OCI-LY3 (cell line): ENCODE data around the gene ADRA2B.

Experiments
- H2AFZ ChIP-seq: fragments of 200-600, 300-600 bp; shearing (Covaris generic); 2 replicates; pipeline ENCODE4 v1.6.0; 2014; ENCODE audit warnings: antibody characterized with exemption, low read depth, low read length
- H3K27ac ChIP-seq: fragments of 200-600, 300-600 bp; sonication (generic); 2 replicates; pipeline ENCODE4 v1.5.1; 2014; ENCODE audit warnings: mild to moderate bottlenecking, low read length, moderate library complexity, mixed read lengths
- H3K27me3 ChIP-seq: fragments of 200-600, 300-600 bp; sonication (generic); 2 replicates; pipeline ENCODE4 v1.6.1; 2014; ENCODE audit warnings: low read depth, low read length, mixed read lengths
- H3K36me3 ChIP-seq: fragments of 200-600, 300-600 bp; sonication (generic); replicated peaks from 2 replicates; pipeline ENCODE3; 2014; ENCODE audit warnings: low read depth, low read length, mixed read lengths
- H3K4me1 ChIP-seq: fragments of 300-600, 200-600 bp; sonication (generic); 2 replicates; pipeline ENCODE4 v1.6.1; 2014; ENCODE audit warnings: low read length, mixed read lengths
- H3K4me2 ChIP-seq: fragments of 200-600, 300-600 bp; sonication (generic); 2 replicates; pipeline ENCODE4 v1.6.1; 2014; ENCODE audit warnings: low read length, mixed read lengths
- H3K4me3 ChIP-seq: fragments of 300-600, 200-600 bp; sonication (generic); 2 replicates; pipeline ENCODE4 v1.5.1; 2014; ENCODE audit warnings: antibody characterized with exemption, mild to moderate bottlenecking, low read length, moderate library complexity
- H3K79me2 ChIP-seq: fragments of 300-600, 200-600 bp; shearing (Covaris generic); 2 replicates; pipeline ENCODE4 v1.6.1; 2014; ENCODE audit warnings: mild to moderate bottlenecking, low read length, mixed read lengths
- H3K9ac ChIP-seq: fragments of 300-600, 200-600 bp; shearing (Covaris generic); 2 replicates; pipeline ENCODE4 v1.6.0; 2014; ENCODE audit warnings: mild to moderate bottlenecking, low read length, moderate library complexity
- H3K9me3 ChIP-seq: fragments of 200-600, 300-600 bp; shearing (Covaris generic); 2 replicates; pipeline ENCODE4 v1.6.1; 2014; ENCODE audit warnings: low read length, mixed read lengths; ENCODE audit not compliant: insufficient read depth
- H4K20me1 ChIP-seq: fragments of 200-600, 300-600 bp; sonication (generic); 2 replicates; pipeline ENCODE4 v1.6.1; 2016; ENCODE audit warnings: low read length, mixed read lengths; ENCODE audit not compliant: insufficient read depth
- EZH2phosphoT487 ChIP-seq: fragments of 200-600 bp; shearing (Covaris generic); IDR thresholded peaks from 2 replicates; pipeline ENCODE4 v1.6.1; 2018; ENCODE audit warnings: antibody characterized with exemption, mixed run types, low read depth
- TF ChIP-seq, protein P1 (sequence below): fragments of 200-600, 300-600 bp; sonication (generic); IDR thresholded peaks from 2 replicates; pipeline ENCODE4 v1.5.1; 2014; ENCODE audit warnings: antibody characterized with exemption, low read length, low read depth

Gene ADRA2B

DNA sequence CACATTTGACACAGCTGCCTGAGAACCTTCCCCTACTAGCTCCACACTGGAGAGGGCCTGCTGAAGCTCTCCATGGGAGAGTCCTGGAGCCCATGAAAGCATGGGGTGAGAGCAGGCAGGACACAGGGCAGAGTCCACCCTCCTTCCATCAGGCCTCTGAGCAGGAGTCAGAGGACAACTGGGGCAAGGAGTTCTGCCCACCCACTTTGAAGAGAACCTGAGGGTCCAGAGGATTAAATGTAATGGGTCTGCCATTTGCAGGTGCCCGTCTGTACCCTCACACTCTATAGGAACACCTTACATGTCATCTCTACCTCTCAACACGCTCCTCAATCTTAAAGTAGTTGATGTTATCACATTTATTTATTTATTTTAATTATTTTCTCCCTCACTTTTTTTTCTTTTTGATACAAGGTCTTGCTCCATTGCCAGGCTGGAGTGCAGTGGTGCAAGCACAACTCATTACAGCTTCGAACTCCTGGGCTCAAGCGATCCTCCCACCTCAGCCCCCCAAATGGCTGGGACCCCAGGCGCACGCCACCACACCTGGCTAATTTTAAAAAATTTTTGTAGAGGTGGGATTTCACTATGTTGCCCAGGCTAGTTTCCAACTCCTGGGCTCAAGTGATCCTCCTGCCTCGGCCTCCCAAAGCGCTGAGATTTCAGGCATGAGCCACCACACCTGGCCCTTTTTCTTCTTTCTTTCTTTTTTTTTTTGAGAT lies 10.2 kb downstream of the ADRA2B start:
- Histone ChIP-seq H3K9ac (no peak overlapping the region), H3K27me3 (no peaks in the 10 kb centered on the region; the same call in none of the 2 replicates), H3K9me3 (no peaks in the 10 kb centered on the region), H3K4me2 (no peak overlapping the region), H3K27ac (no peak overlapping the region), H3K36me3 (no peaks in the 10 kb centered on the region), H3K79me2 (no peaks in the 10 kb centered on the region), H2AFZ (no peak overlapping the region), H3K4me3 (no peak overlapping the region), H4K20me1 (no peaks in the 10 kb centered on the region), H3K4me1 (no peaks in the 10 kb centered on the region)
- TF ChIP-seq EZH2phosphoT487: no peak
- TF ChIP-seq, protein P1, sequence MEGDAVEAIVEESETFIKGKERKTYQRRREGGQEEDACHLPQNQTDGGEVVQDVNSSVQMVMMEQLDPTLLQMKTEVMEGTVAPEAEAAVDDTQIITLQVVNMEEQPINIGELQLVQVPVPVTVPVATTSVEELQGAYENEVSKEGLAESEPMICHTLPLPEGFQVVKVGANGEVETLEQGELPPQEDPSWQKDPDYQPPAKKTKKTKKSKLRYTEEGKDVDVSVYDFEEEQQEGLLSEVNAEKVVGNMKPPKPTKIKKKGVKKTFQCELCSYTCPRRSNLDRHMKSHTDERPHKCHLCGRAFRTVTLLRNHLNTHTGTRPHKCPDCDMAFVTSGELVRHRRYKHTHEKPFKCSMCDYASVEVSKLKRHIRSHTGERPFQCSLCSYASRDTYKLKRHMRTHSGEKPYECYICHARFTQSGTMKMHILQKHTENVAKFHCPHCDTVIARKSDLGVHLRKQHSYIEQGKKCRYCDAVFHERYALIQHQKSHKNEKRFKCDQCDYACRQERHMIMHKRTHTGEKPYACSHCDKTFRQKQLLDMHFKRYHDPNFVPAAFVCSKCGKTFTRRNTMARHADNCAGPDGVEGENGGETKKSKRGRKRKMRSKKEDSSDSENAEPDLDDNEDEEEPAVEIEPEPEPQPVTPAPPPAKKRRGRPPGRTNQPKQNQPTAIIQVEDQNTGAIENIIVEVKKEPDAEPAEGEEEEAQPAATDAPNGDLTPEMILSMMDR: no peak

DNA sequence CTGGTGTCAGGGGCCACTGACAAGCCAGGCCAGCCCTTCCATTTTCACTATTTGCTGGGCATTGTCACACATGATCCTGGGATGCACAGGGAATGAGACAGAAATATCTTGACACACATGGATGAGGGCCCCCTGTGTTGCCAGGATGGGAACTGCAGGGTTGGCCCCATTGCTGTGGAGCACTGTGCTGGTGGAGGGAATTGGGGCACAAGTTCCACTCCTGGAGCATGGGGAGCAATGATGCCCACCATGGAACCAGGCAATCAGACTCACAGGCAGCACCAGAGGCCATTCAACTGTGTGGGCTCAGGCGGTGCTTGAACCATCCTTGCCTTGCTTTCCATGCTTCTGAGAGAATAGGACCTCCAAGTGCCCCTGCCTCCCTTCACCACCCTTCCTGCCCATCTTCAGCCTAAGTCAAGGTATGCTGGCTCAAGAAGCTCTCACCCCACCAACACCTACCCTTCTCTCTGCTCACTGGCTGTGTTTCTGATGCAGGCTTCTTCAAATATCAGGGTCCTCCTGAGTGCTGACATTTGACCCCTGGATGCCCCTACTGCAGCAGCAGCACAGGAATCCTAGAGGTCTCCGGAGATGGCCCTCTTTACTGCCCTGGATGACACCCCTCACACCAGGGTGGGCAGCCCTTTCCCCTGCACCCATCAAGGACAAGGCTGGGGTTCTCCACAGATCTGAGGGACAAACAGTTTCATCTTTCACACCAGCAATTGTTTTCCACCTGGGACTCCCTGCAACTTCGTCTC lies 11.0 kb downstream of the ADRA2B start:
- Histone ChIP-seq H3K4me2 (no peak overlapping the region), H3K9ac (no peak overlapping the region), H3K4me1 (no peaks in the 10 kb centered on the region), H3K9me3 (no peaks in the 10 kb centered on the region), H3K4me3 (no peak overlapping the region), H3K27me3 (no peaks in the 10 kb centered on the region; the same call in none of the 2 replicates), H4K20me1 (no peaks in the 10 kb centered on the region), H3K27ac (no peak overlapping the region), H3K79me2 (no peaks in the 10 kb centered on the region), H2AFZ (no peak overlapping the region), H3K36me3 (no peaks in the 10 kb centered on the region)
- TF ChIP-seq EZH2phosphoT487: no peak
- TF ChIP-seq, protein P1: no peak

DNA sequence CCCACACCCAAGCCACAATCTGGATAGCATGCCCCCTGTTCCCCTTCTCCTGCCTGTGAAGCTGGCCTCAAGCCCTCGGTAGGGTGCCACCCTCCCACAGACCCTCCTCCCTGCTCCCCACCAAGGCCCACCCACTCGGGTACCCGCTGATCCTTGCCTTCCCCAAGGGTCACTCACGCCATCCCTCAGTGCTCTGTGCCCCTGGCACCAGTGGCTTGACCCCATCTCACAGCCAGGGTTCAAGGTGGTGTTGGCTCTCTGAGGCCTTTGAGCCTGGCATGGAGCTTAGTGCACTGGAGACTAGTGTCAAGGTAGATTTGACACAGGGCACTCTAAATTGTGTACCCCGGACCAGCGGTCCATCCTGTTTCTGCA lies 11.9 kb downstream of the ADRA2B start:
- Histone ChIP-seq H4K20me1 (no peaks in the 10 kb centered on the region), H3K36me3 (no peaks in the 10 kb centered on the region), H3K4me2 (no peak overlapping the region), H3K4me3 (no peak overlapping the region), H3K9me3 (no peaks in the 10 kb centered on the region), H3K79me2 (no peaks in the 10 kb centered on the region), H3K27me3 (no peaks in the 10 kb centered on the region; the same call in none of the 2 replicates), H2AFZ (no peak overlapping the region), H3K9ac (no peak overlapping the region), H3K4me1 (no peaks in the 10 kb centered on the region), H3K27ac (no peak overlapping the region)
- no peak for TF ChIP-seq EZH2phosphoT487

DNA sequence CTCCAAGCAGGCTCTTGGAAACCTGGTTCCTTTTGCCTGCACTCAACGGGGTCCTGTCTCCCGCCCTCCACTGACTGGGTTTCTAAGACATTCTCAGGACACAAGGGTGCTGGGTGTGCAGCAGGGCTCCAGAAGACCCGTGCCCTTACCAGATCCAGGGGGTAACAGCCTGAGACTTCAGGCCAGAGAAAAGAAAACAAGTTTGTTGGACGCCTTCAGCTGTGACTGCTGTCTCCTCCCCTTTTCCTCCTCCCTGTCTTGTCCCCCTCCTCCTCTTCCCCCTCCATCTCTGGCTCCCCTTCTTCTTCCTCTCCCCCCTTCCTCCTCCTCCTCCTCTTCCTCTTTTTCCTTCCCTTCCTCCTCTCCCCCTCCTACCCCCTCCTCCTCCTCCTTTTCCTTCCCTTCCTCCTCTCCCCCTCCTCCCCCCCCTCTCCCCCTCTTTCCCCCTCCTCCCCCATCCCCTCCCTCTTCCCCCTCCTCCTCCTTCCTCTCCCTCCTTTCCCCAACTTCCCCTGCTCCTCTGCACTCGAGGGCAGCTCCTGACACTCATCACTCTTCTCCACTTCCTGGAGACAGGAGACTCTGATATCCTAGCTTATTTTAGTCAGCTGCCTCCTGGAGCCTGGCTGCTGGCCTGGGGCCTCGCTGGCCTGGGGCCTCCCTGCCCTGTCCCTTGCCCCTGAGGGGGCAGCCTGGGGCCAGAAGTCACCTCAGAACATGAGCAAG lies 12.4 kb downstream of the ADRA2B start:
- no peaks in the 10 kb centered on the region for H4K20me1 ChIP-seq
- H3K27me3 ChIP-seq: no peaks in the 10 kb centered on the region; the same call in none of the 2 replicates
- no peak overlapping the region for H3K27ac ChIP-seq
- no peak overlapping the region for H3K9ac ChIP-seq
- H3K4me2 ChIP-seq: no peak overlapping the region
- no peaks in the 10 kb centered on the region for H3K36me3 ChIP-seq
- no peak overlapping the region for H3K4me3 ChIP-seq
- no peaks in the 10 kb centered on the region for H3K9me3 ChIP-seq
- H3K79me2 ChIP-seq: no peaks in the 10 kb centered on the region
- H2AFZ ChIP-seq: no peak overlapping the region
- TF ChIP-seq, protein P1: no peak
- H3K4me1 ChIP-seq: no peaks in the 10 kb centered on the region
